Activated CD8-positive, alpha-beta T cell treated with anti-CD3 and anti-CD28 coated beads for 36 hours (primary cell): Measurements from ENCODE around the gene NAALADL2. TPM values are rescaled to one million over a fixed set of nuclear protein-coding genes. Genes with fewer than 3 reads are reported as not detected.
"Not testable (repeated sequence)": the region's sequence is repeated elsewhere in the genome, so short reads cannot be mapped to it uniquely, and the experiment has no call there.

ENCODE experiments used
- ATAC-seq: fragments of 200-7000 bp; cut with Tn5 transposase; one replicate; pipeline ENCODE4 v1.10.0; 2021; ENCODE audit warnings: mild to moderate bottlenecking, moderate library complexity
- CTCF ChIA-PET: fragments of 350-600 bp; sonication (Branson Sonifier 250); formaldehyde crosslinking; loops from one replicate; lab custom pipeline; 2021; ENCODE audit warnings: antibody characterized with exemption; lab: Charles Lee
- POLR2A ChIA-PET: fragments of 350-600 bp; sonication (Branson Sonifier 250); formaldehyde crosslinking; loops from one replicate; lab custom pipeline; 2021; ENCODE audit warnings: antibody characterized with exemption; lab: Charles Lee
- DNase-seq: peaks from one replicate; pipeline ENCODE4 v3.0.0-alpha.2; 2020
- H3K27ac Mint-ChIP-seq: one replicate; pipeline ENCODE4 v1.8.0; 2021; ENCODE audit warnings: mild to moderate bottlenecking, mixed read lengths
- H3K27me3 Mint-ChIP-seq: one replicate; pipeline ENCODE4 v1.8.0; 2021; ENCODE audit warnings: mixed read lengths
- H3K36me3 Mint-ChIP-seq: one replicate; pipeline ENCODE4 v1.8.0; 2021; ENCODE audit warnings: low read depth, mixed read lengths
- H3K4me1 Mint-ChIP-seq: one replicate; pipeline ENCODE4 v1.8.0; 2021; ENCODE audit warnings: low read depth, mixed read lengths
- H3K4me3 Mint-ChIP-seq: one replicate; pipeline ENCODE4 v1.8.0; 2021; ENCODE audit warnings: mild to moderate bottlenecking, moderate library complexity, mixed read lengths
- H3K9me3 Mint-ChIP-seq: one replicate; pipeline ENCODE4 v1.8.0; 2021; ENCODE audit warnings: mixed read lengths
- intact Hi-C: fragments of 100-400 bp; cut with micrococcal nuclease; formaldehyde crosslinking; loops from one replicate; pipeline ENCODE4 v1.10.0; 2022
- total RNA-seq, 2 experiments: library from RNA; stranded (reverse); gene quantifications; one replicate each; pipeline ENCODE4 v1.2.3, GENCODE V29; 2021
- TF ChIP-seq, protein P1 (sequence below): fragments of 200-600 bp; IDR thresholded peaks from one replicate; pipeline ENCODE4 v1.8.0; 2022; ENCODE audit warnings: antibody characterized with exemption, mild to moderate bottlenecking

Gene NAALADL2
- total RNA-seq, 2 experiments from 2014 or later: 0.60 TPM; not detected in 1

DNA sequence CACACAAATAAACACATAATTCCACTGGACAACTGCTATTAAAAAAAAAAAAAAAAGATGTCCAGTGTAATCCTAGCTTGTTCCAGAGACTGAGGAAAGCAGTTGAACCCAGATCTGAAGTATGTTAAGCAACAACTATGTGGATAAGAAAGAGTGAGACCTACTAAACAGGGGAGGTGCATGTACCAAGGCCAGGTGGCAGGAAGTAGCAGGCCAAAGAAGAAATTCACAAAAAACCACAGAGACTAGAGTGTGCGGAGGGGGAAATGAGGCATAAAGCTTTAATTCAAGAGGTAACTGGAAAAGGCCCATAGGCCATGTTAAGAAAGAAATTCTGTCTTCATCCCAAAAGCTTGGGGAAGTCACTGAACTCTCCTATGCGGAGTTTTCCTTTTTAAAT lies 490.0 kb downstream of the NAALADL2 start:
- Mint-ChIP-seq H3K4me1 (no peaks in the 10 kb centered on the region), H3K27ac (no peak overlapping the region), H3K27me3 (no peaks in the 10 kb centered on the region), H3K36me3 (no peaks in the 10 kb centered on the region), H3K4me3 (no peak overlapping the region), H3K9me3 (peaks cover 2% of the 10 kb centered on the region)
- TF ChIP-seq, protein P1, sequence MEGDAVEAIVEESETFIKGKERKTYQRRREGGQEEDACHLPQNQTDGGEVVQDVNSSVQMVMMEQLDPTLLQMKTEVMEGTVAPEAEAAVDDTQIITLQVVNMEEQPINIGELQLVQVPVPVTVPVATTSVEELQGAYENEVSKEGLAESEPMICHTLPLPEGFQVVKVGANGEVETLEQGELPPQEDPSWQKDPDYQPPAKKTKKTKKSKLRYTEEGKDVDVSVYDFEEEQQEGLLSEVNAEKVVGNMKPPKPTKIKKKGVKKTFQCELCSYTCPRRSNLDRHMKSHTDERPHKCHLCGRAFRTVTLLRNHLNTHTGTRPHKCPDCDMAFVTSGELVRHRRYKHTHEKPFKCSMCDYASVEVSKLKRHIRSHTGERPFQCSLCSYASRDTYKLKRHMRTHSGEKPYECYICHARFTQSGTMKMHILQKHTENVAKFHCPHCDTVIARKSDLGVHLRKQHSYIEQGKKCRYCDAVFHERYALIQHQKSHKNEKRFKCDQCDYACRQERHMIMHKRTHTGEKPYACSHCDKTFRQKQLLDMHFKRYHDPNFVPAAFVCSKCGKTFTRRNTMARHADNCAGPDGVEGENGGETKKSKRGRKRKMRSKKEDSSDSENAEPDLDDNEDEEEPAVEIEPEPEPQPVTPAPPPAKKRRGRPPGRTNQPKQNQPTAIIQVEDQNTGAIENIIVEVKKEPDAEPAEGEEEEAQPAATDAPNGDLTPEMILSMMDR: no peak
- intact Hi-C loops: no loop called here
- no peak for ATAC-seq
- ChIA-PET POLR2A (no interaction called here), CTCF (no interaction called here)
- no peak for DNase-seq

DNA sequence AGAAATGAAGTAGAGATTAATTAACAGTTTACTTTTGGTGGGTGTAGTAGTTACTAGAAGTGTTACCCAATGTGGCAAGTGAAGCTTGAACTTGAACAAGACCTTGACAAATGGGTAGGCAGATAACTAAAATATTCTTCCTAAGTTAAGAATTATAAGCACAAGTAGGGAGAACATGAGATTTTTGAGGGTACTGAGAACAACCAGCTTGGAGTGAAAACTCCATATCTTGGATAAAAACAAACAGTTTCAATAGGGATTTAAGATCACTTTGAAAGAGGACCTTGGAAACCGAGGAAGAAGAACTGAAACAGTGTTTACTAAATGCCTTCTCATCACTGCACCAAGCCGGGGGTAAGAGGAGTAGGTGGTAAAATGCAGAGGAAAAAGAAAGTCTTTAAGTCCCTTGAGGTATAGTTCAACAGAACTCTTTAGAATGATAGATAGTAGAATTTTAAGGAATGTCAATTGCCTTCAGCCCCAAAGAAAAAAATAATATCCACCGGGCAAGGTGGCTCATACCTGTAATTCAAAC lies 496.7 kb downstream of the NAALADL2 start:
- H3K27ac Mint-ChIP-seq: no peak overlapping the region
- no peaks in the 10 kb centered on the region for H3K4me1 Mint-ChIP-seq
- intact Hi-C loops: no loop called here
- ChIA-PET POLR2A (no interaction called here), CTCF (no interaction called here)
- no peaks in the 10 kb centered on the region for H3K27me3 Mint-ChIP-seq
- ATAC-seq (no peak), DNase-seq (no peak)
- TF ChIP-seq, protein P1: no peak
- no peaks in the 10 kb centered on the region for H3K36me3 Mint-ChIP-seq
- H3K9me3 Mint-ChIP-seq: no peaks in the 10 kb centered on the region
- no peak overlapping the region for H3K4me3 Mint-ChIP-seq

DNA sequence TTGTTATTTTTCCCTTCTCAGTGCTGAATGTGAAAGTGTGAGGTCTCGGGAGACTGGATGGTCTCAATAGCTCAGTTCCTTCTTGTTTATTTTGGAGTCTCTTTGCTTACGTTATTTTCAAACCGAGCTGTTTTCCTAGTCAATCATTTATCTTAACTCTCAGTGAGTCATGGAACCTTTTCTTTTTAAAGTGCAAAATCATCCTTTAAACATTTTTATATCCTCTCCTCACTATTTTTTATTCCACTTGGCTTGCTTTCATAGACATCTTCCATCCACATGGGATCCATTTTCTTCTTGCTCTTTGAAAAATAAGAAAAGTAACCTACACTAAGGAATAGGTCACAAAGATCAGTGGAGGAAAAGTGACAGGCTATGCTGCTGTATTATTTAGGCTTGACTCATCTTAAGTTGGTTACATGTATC lies 497.8 kb downstream of the NAALADL2 start:
- no peaks in the 10 kb centered on the region for H3K36me3 Mint-ChIP-seq
- H3K9me3 Mint-ChIP-seq: no peaks in the 10 kb centered on the region
- CTCF ChIA-PET: no interaction called here
- no peaks in the 10 kb centered on the region for H3K27me3 Mint-ChIP-seq
- POLR2A ChIA-PET: no interaction called here
- no peak for DNase-seq
- TF ChIP-seq, protein P1: no peak
- H3K27ac Mint-ChIP-seq: no peak overlapping the region
- H3K4me3 Mint-ChIP-seq: no peak overlapping the region
- no peaks in the 10 kb centered on the region for H3K4me1 Mint-ChIP-seq
- ATAC-seq: no peak
- intact Hi-C loops: no loop called here

DNA sequence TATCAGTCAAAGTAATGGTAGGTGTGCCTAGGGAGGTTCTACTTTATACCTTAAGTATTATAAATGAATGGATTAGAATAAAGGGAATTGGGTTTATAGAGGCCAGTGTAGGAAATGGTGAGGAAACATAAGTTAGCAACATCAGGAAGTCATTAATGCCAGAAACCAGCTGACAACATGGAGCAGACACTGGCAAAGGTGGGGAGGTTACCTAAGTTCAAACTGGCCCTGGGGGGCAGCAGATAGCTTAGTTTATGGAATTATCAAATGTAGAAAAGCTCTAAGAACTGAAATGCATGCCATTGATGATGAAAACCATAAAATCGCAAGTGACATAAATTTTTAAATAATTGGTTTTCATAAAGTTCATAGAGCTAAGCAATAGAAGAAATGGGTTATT lies 498.6 kb downstream of the NAALADL2 start:
- Mint-ChIP-seq H3K36me3 (no peaks in the 10 kb centered on the region), H3K27me3 (no peaks in the 10 kb centered on the region), H3K4me1 (no peaks in the 10 kb centered on the region), H3K9me3 (no peaks in the 10 kb centered on the region), H3K4me3 (no peak overlapping the region), H3K27ac (no peak overlapping the region)
- no peak for DNase-seq
- ATAC-seq: no peak
- intact Hi-C loops: no loop called here
- POLR2A ChIA-PET: no interaction called here
- TF ChIP-seq, protein P1: no peak
- CTCF ChIA-PET: no interaction called here

DNA sequence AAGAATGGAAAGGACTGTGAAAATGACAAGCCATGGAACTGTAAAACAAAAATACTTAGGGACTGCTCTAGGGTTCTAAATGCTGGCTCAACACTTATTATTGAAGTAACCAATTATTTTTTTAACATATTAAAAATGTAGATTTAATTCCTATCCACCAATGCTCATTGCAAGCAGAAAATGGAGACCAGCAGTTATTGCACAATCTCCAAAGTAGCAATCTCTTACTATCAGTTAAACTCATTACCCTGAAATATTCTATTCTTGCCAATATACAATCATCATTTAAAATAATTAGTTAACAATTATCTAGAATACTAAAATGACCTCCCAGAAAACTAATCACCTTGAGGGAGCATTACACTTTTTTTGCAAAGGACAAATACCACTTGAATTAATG lies 499.8 kb downstream of the NAALADL2 start:
- no peaks in the 10 kb centered on the region for H3K36me3 Mint-ChIP-seq
- ATAC-seq (no peak), DNase-seq (no peak)
- no peaks in the 10 kb centered on the region for H3K27me3 Mint-ChIP-seq
- ChIA-PET CTCF (no interaction called here), POLR2A (no interaction called here)
- no peak overlapping the region for H3K4me3 Mint-ChIP-seq
- H3K27ac Mint-ChIP-seq: no peak overlapping the region
- intact Hi-C loops: no loop called here
- H3K9me3 Mint-ChIP-seq: no peaks in the 10 kb centered on the region
- H3K4me1 Mint-ChIP-seq: no peaks in the 10 kb centered on the region
- TF ChIP-seq, protein P1: no peak

DNA sequence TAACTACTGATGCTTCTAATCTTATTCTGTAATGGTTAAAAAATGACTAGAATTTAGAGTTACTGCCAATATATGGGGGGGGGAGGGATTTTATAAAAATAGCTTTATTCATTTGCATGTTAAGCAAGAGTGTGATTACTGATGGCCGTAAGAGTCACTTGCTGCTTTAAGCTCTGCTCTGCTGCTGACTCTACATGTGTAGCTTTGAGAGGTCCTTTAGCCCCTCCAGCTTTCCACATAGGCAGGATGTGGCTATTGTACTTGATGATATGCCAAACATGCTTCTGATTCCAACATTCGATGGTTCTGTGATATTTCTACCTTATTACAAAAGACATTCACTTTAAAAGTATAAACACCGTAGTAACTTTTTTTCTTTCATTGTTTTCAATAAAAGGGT lies 511.3 kb downstream of the NAALADL2 start:
- ATAC-seq, DNase-seq, H3K36me3 Mint-ChIP-seq, H3K4me1 Mint-ChIP-seq, intact Hi-C loops, H3K27ac Mint-ChIP-seq, POLR2A ChIA-PET, H3K4me3 Mint-ChIP-seq, CTCF ChIA-PET, H3K27me3 Mint-ChIP-seq, H3K9me3 Mint-ChIP-seq: not testable (repeated sequence)

DNA sequence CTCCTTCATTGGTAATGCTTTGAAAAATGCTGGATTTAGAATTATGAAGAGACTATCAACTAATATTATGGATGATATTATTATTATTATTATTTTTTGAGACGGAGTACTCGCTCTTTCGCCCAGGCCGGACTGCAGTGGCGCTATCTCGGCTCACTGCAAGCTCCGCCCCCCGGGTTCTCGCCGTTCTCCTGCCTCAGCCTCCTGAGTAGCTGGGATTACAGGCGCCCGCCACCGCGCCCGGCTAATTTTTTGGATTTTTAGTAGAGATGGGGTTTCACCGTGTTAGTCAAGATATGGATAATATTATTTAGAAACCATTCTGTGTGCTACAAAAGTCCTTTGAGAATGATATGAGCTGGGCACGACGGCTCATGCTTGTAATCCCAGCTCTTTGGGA lies 512.1 kb downstream of the NAALADL2 start:
- H3K27ac Mint-ChIP-seq, H3K4me1 Mint-ChIP-seq, H3K4me3 Mint-ChIP-seq, DNase-seq, ATAC-seq, CTCF ChIA-PET, H3K36me3 Mint-ChIP-seq, H3K9me3 Mint-ChIP-seq, intact Hi-C loops, POLR2A ChIA-PET, H3K27me3 Mint-ChIP-seq: not testable (repeated sequence)
